Nephron progenitor cell (in vitro differentiated cells): ENCODE measurements around the gene ANGPTL2.

ENCODE experiments used
- DNase-seq: peaks from one replicate; pipeline ENCODE4 v3.0.0; 2021
- H3K27ac Mint-ChIP-seq: 2 replicates; pipeline ENCODE4 v1.8.0; 2021; ENCODE audit warnings: mild to moderate bottlenecking, moderate library complexity, mixed read lengths
- H3K27me3 Mint-ChIP-seq: 2 replicates; pipeline ENCODE4 v1.8.0; 2021; ENCODE audit warnings: mild to moderate bottlenecking, low read depth, mixed read lengths; ENCODE audit not compliant: poor library complexity
- H3K36me3 Mint-ChIP-seq: 2 replicates; pipeline ENCODE4 v1.8.0; 2021; ENCODE audit warnings: low read depth, mixed read lengths
- H3K4me1 Mint-ChIP-seq: 2 replicates; pipeline ENCODE4 v1.8.0; 2021; ENCODE audit warnings: mixed read lengths
- H3K4me3 Mint-ChIP-seq: 2 replicates; pipeline ENCODE4 v1.8.0; 2021; ENCODE audit warnings: mild to moderate bottlenecking, moderate library complexity, mixed read lengths
- H3K9me3 Mint-ChIP-seq: 2 replicates; pipeline ENCODE4 v1.8.0; 2021; ENCODE audit warnings: mild to moderate bottlenecking, moderate library complexity, mixed read lengths
- CTCF ChIP-seq: fragments of 200-600 bp; sonication (generic); IDR thresholded peaks from 2 replicates; pipeline ENCODE4 v1.5.0; 2021; ENCODE audit warnings: antibody characterized with exemption

ANGPTL2 gene

GRCh38 chr9:127121628-127122175 lies 733 bp downstream of the ANGPTL2 start:
- H3K9me3 Mint-ChIP-seq = no peaks in the 10 kb centered on the region
- peaks cover 66% of the 10 kb centered on the region for H3K4me1 Mint-ChIP-seq
- peaks cover 3% of the 10 kb centered on the region for H3K27me3 Mint-ChIP-seq
- H3K4me3 Mint-ChIP-seq = peak overlapping the region; percentile 90
- peak; percentile 29 for DNase-seq
- H3K36me3 Mint-ChIP-seq = no peaks in the 10 kb centered on the region
- H3K27ac Mint-ChIP-seq = peak overlapping the region; percentile 95
- no peak for TF ChIP-seq CTCF

GRCh38 chr9:127119320-127119709 lies 3.1 kb downstream of the ANGPTL2 start:
- no peak overlapping the region for H3K4me3 Mint-ChIP-seq
- peaks cover 60% of the 10 kb centered on the region for H3K4me1 Mint-ChIP-seq
- no peak for DNase-seq
- no peak overlapping the region for H3K27ac Mint-ChIP-seq
- H3K27me3 Mint-ChIP-seq = peaks cover 3% of the 10 kb centered on the region
- no peaks in the 10 kb centered on the region for H3K36me3 Mint-ChIP-seq
- no peak for TF ChIP-seq CTCF
- no peaks in the 10 kb centered on the region for H3K9me3 Mint-ChIP-seq

DNA sequence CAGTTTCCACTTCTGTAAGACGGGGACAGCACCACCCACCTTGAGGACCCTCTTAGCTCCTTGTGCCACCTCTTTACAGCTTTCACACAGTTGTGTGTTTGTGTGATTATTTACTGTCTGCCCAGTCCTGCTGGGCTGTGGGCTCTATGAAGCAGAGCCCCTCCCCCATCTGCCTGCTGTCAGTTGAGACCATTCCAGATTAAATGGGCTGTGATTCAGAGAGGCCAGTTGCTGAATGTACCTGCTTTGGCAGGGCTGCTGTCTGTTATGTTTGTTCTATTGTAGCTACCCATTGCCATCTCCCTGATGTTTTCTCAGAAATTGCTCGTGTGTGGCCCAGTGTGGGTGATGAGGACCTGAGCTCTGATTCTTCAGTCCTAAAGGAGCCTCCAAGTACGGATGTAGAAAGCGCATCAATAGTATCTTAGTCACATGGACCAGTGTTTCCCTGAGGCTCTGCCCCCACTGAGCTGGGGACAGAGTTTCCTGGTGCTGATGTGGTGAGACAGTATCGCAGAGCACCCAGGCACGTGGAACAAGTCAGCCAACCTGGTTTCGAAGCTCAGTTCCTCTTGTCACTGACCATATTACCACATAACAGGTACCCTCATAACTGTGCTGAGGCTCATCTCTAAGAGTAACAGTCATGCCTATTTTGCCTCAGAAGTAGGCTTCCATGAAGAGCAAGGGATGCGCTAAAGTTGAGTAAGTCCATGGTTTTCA lies 3.7 kb downstream of the ANGPTL2 start:
- DNase-seq = no peak
- TF ChIP-seq CTCF = no peak
- H3K4me3 Mint-ChIP-seq = no peak overlapping the region
- H3K4me1 Mint-ChIP-seq = peaks cover 56% of the 10 kb centered on the region
- H3K9me3 Mint-ChIP-seq = no peaks in the 10 kb centered on the region
- peaks cover 3% of the 10 kb centered on the region for H3K27me3 Mint-ChIP-seq
- H3K36me3 Mint-ChIP-seq = no peaks in the 10 kb centered on the region
- no peak overlapping the region for H3K27ac Mint-ChIP-seq

- Mint-ChIP-seq H3K4me3 (no peak overlapping the region), H3K27ac (no peak overlapping the region), H3K36me3 (no peaks in the 10 kb centered on the region), H3K27me3 (peaks cover 2% of the 10 kb centered on the region), H3K4me1 (peaks cover 51% of the 10 kb centered on the region), H3K9me3 (no peaks in the 10 kb centered on the region)
- no peak for DNase-seq
- TF ChIP-seq CTCF = no peak
These were observed 4.6 kb downstream of the ANGPTL2 start for GRCh38 chr9:127117801-127118200.

DNA sequence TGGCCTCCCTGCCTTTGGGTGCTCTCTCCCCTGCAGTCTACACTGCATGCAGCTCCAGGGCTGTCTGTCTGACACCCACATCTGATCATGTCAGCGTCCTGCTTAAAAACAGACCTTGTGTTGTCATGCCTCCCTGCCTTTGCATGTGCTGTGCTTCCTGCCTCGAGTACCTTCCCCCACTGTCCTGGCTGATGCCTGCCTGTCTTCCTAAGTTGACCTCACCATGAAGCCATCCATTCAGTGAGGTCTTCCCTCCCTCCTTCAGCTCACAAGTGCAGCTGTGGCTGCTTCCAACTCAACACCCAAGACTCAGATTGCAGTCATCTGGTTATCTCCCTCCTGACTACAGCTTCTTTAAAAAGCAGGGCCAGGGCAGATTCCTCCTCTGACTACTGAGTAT lies 5.5 kb downstream of the ANGPTL2 start:
- TF ChIP-seq CTCF = no peak
- H3K27me3 Mint-ChIP-seq = peaks cover 3% of the 10 kb centered on the region
- H3K36me3 Mint-ChIP-seq = no peaks in the 10 kb centered on the region
- DNase-seq = no peak
- no peaks in the 10 kb centered on the region for H3K9me3 Mint-ChIP-seq
- no peak overlapping the region for H3K27ac Mint-ChIP-seq
- H3K4me1 Mint-ChIP-seq = peaks cover 52% of the 10 kb centered on the region
- no peak overlapping the region for H3K4me3 Mint-ChIP-seq
